ENCODE data around the gene C1orf167. TPM values are rescaled to one million over a fixed set of nuclear protein-coding genes. Genes with fewer than 3 reads are reported as not detected.

C1orf167 gene
- polyA plus RNA-seq, 3 donors: 0.05 TPM; not detected in 2

- intact Hi-C loops (cut with micrococcal nuclease): loop anchor here (2.0 to 5.0 kb wide), 2 partner anchors 15 to 58 kb away; partner anchors contain the start of gene FBXO6 (in 1 of the 2)
- no peaks in the 10 kb centered on the region for H3K36me3 ChIP-seq (replicated peaks in 1 of 2; ENCODE audit: control insufficient read depth in 1 of 2, insufficient read depth in 2 of 2, low read length in 2 of 2)
- peak overlapping the region; percentile 69 for H3K4me2 ChIP-seq (replicated peaks; ENCODE audit: extremely low read depth, low read length, poor library complexity, severe bottlenecking)
- H3K9me3 ChIP-seq (replicated peaks in 1 of 2; ENCODE audit: control insufficient read depth in 1 of 2, insufficient read depth in 1 of 2, low read length in 2 of 2): no peaks in the 10 kb centered on the region
- peak overlapping the region; percentile 32 to 68 (median 45) for H3K4me3 ChIP-seq (replicated peaks in 1 of 3; ENCODE audit: low read depth in 2 of 3, low read length in 3 of 3)
- 81% methylated on average over 12 of the region's 12 CpGs for WGBS (ENCODE audit: insufficient coverage)
- DNase-seq: no peak
- Mint-ChIP-seq H3K4me1 (peaks cover 47% of the 10 kb centered on the region), H3K27ac (peak overlapping the region; percentile 7 to 96 (median 93)), H3K27me3 (ENCODE audit: low read depth in 3 of 3) (peaks cover 0 to 4% (median 3%) of the 10 kb centered on the region in 3 donors), H3K36me3 (no peaks in the 10 kb centered on the region), H3K4me3 (peak overlapping the region; percentile 81 to 89), H3K9me3 (peaks cover 0 to 3% (median 0%) of the 10 kb centered on the region in 7 donors)
- peaks cover 38 to 46% of the 10 kb centered on the region in 2 donors for H3K4me1 ChIP-seq (ENCODE audit: control insufficient read depth in 1 of 2, insufficient read depth in 2 of 2, low read length in 2 of 2)
- peak; percentile 51 for TF ChIP-seq CTCF (IDR thresholded peaks at IDR 0.05)
- no peaks in the 10 kb centered on the region for H3K27me3 ChIP-seq (ENCODE audit: control insufficient read depth in 2 of 2, insufficient read depth in 2 of 2, low read length in 2 of 2)
- no peaks in the 10 kb centered on the region for H4K20me1 ChIP-seq (ENCODE audit: insufficient read depth, low read length)
- peaks cover 16% of the 10 kb centered on the region for H3K79me2 ChIP-seq (ENCODE audit: insufficient read depth, low read length)
- no peak overlapping the region for H3K9ac ChIP-seq (ENCODE audit: insufficient read depth, low read length, poor library complexity, severe bottlenecking)
- H2AFZ ChIP-seq (ENCODE audit: insufficient read depth, low read depth, low read length, poor library complexity, severe bottlenecking): peak overlapping the region; percentile 83
- peak overlapping the region; percentile 76 to 84 for H3K27ac ChIP-seq (ENCODE audit: low read depth in 1 of 2, low read length in 2 of 2)
Measured at GRCh38 chr1:11720033-11720376, 42.0 kb upstream of the C1orf167 start.

GRCh38 chr1:11720525-11720924 is 41.5 kb upstream of the C1orf167 start:
- intact Hi-C loops (cut with micrococcal nuclease): loop anchor here (2.0 to 5.0 kb wide), 2 partner anchors 14 to 58 kb away; partner anchors contain the start of gene FBXO6 (in 1 of the 2)
- Mint-ChIP-seq H3K4me3 (peak overlapping the region in 1 of 2 donors; percentile 81), H3K27me3 (ENCODE audit: low read depth in 3 of 3) (peaks cover 0 to 3% (median under 1%) of the 10 kb centered on the region in 3 donors), H3K36me3 (peaks cover 0 to 3% of the 10 kb centered on the region in 2 donors), H3K27ac (no peak overlapping the region), H3K9me3 (peaks cover 0 to 3% (median 0%) of the 10 kb centered on the region in 7 donors), H3K4me1 (peaks cover 52% of the 10 kb centered on the region)
- Histone ChIP-seq H3K36me3 (replicated peaks in 1 of 2; ENCODE audit: control insufficient read depth in 1 of 2, insufficient read depth in 2 of 2, low read length in 2 of 2) (no peaks in the 10 kb centered on the region), H2AFZ (ENCODE audit: insufficient read depth, low read depth, low read length, poor library complexity, severe bottlenecking) (no peak overlapping the region), H3K9me3 (replicated peaks in 1 of 2; ENCODE audit: control insufficient read depth in 1 of 2, insufficient read depth in 1 of 2, low read length in 2 of 2) (no peaks in the 10 kb centered on the region), H3K27ac (ENCODE audit: low read depth in 1 of 2, low read length in 2 of 2) (no peak overlapping the region), H3K79me2 (ENCODE audit: insufficient read depth, low read length) (peaks cover 16% of the 10 kb centered on the region), H3K27me3 (ENCODE audit: control insufficient read depth in 2 of 2, insufficient read depth in 2 of 2, low read length in 2 of 2) (no peaks in the 10 kb centered on the region), H3K4me1 (ENCODE audit: control insufficient read depth in 1 of 2, insufficient read depth in 2 of 2, low read length in 2 of 2) (peaks cover 43 to 51% of the 10 kb centered on the region in 2 donors), H3K9ac (ENCODE audit: insufficient read depth, low read length, poor library complexity, severe bottlenecking) (no peak overlapping the region), H3K4me3 (replicated peaks in 1 of 3; ENCODE audit: low read depth in 2 of 3, low read length in 3 of 3) (peak overlapping the region in 1 of 3 experiments; percentile 68), H3K4me2 (replicated peaks; ENCODE audit: extremely low read depth, low read length, poor library complexity, severe bottlenecking) (peak overlapping the region; percentile 69), H4K20me1 (ENCODE audit: insufficient read depth, low read length) (no peaks in the 10 kb centered on the region)
- TF ChIP-seq CTCF (IDR thresholded peaks at IDR 0.05): no peak
- no peak for DNase-seq
- 93% methylated on average over 4 of the region's 4 CpGs for WGBS (ENCODE audit: insufficient coverage)

Data from CD14-positive monocyte (primary cell).